HG03565 (cell line): ENCODE data around the gene CD48.
"Not testable (repeated sequence)": the region's sequence is repeated elsewhere in the genome, so short reads cannot be mapped to it uniquely, and the experiment has no call there.

Experiments
- ATAC-seq: cut with Tn5 transposase; IDR thresholded peaks from one replicate; pipeline ENCODE4 v1.9.1; 2021; ENCODE audit warnings: mild to moderate bottlenecking, moderate library complexity; ENCODE audit not compliant: unreplicated experiment

The CD48 gene

DNA sequence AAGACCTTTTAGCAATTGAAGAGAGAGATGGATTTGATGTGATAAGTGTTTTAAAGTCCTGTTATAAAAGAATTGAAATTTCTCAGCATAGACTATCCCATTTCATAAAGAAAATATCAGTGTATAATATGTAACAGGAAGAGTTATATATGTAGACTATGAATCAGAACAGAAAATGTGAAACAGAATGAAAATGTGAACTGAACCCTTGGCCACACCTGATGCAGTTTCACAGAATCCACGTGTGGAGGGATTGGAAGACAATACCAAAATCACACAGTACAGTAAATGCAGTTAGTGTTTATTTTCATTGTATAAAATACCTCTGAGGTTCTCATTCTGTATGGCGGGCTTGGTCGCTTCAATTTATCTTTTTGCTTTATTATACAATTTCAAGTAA, 54.9 kb downstream of the CD48 start:
- no peak for ATAC-seq

DNA sequence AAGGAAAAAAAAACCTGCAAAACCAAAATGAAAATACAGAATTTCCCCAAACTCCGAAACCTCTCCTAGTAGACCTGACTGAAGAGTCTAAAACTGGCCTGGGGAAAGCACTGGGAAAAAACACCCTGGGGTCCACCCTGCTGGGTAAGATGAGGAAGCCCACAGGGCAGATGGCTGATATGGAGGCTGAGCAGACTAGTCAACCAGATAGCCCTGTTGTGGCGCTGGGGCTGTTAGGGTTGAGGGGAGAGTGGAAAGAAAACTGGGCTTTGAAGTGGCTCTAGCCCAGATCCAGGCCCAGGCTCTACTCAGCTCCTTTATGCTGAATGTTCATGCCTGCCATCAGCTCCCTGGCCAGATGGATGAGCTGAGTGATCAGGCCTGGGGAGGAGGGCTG, 58.0 kb downstream of the CD48 start:
- ATAC-seq = no peak

DNA sequence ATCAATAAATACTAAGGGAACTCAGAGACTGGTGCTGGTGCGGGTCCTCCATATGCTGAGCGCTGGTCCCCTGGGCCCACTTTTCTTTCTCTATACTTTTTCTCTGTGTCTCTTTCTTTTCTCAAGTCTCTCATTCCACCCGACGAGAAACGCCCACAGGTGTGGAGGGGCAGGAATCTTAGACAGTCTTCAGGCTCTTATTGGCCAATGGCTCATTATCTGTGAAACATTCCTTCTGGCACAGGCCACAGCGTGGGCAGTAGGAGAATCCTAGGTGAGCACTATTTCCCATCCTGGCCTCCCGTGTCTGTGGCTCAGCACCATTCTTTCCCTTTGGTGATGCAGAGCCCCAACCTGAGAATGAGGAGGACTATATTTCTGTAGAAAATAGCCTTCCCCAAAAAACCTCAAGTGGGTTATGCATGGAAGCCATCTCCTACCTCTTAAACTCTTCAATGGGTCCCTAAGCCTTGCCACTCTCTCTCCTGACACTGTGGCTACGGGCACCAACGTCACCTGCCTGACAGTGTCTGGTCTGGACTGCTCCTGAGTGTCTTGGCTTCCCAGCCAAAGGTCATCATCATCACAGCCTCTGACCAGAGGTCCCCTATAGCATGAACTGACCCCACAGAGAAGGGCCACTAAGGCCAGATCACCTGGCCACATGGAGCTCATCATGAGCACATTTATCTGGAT, 58.5 kb downstream of the CD48 start:
- ATAC-seq = no peak

DNA sequence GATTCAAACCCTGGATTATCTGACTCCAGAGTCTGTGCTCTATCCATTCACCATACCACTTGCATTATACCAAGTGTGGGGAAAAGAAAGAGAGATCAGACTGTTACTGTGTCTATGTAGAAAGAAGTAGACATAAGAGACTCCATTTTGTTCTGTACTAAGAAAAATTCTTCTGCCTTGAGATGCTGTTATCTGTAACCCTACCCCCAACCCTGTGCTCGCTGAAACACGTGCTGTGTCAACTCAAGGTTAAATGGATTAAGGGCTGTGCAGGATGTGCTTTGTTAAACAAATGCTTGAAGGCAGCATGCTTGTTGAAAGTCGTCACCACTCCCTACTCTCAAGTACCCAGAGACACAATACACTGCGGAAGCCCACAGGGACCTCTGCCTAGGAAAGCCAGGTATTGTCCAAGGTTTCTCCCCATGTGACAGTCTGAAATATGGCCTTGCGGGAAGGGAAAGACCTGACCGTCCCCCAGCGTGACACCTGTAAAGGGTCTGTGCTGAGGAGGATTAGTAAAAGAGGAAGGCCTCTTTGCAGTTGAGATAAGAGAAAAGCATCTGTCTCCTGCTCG, 59.5 kb downstream of the CD48 start:
- ATAC-seq = not testable (repeated sequence)

DNA sequence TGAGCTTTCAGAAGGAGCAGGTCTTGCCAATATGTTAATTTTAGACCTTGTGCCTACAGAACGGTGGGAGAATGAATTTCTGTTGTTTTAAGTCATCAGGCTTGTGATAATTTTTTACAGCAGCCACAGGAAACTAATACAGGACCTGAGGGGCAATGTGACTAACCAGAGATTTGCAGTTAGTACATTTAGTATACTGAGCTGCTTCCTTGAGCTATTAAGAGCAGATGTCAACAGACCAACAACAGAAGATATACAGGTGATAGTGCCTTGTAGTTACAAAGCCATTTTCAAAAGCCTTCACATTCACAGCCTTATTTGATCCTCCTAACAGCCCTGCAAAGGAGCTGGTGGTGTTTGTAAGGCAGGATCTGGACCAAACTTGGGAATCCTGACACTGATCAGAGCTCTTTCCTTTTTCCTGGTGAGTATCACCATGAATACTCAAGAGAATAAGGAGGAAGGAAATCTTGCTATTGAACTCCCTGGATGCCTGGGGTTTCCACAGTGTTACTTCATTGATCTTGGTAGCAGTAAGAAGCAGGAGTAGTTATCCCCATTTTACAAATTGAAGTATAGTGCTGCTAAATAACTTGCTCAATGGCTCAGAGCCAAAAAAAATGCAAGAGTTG, 60.1 kb downstream of the CD48 start:
- no peak for ATAC-seq

DNA sequence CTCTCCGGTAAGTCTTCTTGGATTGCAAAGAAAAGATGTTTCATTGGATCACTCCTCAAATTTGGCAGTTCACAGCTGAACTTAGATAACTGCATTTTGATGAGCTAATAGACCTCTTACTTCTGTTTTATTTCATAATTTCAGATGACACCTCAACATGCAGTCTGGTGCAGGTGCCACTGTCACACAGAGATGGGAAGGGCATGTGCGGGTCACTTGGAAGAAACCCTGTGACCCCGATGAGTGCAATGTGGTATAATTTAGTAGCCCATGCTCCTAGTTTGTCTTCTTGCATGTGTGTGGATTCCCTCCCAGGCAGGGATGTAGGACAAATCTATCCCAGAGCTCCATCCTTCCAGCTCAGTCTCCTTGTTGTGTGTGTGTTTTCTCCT, 64.3 kb downstream of the CD48 start:
- no peak for ATAC-seq

DNA sequence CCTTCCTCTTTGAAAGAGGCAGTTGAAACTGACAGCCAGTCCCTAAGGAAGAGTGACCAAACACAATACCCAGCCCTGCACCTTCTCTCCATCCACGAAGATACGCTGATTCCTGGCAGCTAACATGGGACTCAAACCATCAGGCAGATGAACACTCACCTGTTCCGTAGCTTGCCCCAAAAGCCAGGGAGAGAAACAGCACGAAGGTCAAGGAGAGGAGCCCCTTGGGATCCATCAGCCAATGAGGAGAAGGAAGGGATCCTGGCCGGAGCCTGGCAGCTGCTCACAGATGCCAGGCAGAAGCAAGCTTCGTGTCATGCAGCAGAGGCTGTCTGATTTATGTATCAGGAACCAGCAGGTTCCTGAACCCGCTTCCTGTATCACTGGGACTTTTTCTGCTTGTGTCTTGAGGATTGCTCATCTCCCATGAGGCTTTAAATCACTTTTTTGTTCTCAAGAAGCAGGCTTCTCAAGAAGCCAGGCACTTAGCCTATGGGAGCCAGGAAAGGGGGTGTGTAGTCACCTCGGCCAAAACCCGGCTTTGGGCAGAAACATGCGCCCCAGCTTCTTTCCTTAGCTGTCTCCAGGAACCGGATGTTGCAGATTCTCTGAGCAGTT, 64.8 kb downstream of the CD48 start, which contains the start of gene SLAMF1:
TSS of gene SLAMF1 (minus strand) at position 334 of the 618 bp plus-strand sequence. CDS start at position 235, 99 bp downstream.
- peak; percentile 51 for ATAC-seq

DNA sequence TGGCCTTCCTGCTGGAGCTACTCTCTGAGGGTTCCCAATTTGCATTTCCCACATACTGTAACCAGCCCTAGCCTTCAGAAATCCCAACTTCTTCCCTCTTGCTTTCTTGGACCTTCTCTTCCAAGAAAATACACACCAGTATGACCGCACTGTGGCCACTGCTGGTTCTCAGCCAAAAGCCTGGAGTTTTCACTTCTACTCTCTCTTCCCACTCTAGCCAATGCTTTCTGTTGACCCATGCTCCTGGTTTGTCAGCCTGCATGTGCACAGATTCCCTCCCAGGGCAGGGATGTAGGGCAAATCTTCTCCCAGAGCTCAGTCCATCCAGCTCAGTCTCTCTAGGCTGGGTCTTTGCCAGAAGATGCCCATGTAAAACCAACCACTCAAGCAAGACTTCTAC, 65.4 kb downstream of the CD48 start:
- ATAC-seq = no peak

DNA sequence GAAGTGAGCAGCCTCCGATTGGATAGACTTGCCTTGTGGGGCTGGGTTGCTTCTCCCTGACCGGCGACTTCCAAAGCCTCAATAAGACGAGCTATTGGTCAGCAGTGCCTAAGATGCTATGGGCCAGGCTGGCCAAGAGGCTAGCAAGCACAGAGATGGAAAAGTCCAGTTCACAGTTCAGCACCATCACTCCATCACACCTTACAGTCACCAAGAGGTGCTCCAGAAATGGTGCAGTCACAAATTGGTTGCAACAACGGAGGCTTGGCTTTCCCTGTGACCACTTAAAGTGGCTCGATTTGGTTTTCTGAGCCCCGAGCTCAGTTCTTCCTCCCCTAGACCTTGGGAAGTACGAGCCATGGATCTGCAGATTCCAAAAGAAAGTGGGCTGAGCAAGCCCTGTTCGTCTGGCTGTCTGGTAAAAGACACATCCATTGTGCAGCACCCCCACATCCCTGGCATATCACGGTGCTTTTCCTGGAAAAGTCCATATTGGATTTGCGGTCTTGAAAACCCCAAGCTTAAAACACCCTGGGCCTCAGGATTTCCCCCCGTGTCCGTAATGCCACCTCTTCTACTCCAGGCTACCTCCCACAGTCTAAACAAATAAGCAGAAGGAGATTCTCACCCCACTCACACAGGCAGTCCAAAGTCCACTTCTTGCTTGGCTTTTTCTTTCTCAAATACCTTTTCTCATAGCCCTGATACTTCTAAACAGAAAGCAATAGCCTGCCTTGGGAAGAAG, 66.1 kb downstream of the CD48 start:
- ATAC-seq = no peak

DNA sequence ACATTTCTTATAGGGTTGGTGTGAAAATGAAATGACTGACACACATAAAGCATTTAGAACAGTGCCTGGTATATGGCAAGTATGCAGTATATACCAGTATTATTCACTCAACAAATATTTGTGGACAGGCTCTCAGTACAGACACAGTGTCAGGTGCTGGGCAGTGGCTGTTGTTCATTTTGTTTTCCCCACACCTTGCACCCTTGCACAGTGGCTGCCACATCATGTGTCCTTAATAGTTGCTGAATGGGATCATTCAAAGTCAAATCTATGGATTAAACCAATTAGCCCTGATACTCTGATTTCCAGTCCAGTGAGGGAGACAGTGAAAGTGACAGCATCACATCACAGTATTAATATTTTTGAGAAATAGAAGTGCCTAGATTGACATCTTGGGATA, 67.2 kb downstream of the CD48 start:
- ATAC-seq = no peak

DNA sequence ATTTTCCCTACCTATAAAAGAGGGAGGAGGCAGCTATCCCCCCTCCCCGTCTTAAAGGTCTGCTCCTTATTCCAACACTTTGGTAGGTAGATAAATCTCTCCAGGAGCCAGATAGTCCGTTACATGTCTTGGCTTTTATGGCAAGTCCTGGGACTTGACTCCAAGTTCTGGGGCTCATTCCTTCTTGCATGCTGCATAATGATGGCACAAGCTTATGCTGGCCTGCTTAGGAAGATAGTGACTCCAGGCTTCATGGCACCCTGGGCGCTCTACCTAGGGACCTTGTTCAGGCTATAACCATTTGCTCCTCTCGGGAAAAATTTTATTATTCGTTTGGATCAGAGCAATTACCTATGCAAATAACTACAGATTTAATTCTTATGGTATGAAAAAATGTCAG, 68.5 kb downstream of the CD48 start:
- no peak for ATAC-seq

DNA sequence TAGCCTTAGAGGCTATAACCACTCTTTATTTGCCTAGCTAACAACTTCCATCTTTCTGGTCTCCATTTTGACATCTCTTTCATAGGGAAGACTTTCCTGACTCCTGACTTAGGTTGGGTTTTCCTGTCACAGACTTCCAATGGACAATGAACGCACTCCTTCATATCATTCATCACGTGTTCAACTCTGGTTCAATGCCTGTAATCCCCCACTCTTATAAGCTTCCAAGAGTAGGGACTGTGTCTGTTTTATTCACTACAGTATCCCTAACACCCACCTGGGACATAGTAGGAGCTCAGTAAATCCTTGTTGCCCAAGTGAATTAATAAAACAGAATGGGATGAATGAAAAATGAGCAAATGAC, 69.4 kb downstream of the CD48 start:
- no peak for ATAC-seq

DNA sequence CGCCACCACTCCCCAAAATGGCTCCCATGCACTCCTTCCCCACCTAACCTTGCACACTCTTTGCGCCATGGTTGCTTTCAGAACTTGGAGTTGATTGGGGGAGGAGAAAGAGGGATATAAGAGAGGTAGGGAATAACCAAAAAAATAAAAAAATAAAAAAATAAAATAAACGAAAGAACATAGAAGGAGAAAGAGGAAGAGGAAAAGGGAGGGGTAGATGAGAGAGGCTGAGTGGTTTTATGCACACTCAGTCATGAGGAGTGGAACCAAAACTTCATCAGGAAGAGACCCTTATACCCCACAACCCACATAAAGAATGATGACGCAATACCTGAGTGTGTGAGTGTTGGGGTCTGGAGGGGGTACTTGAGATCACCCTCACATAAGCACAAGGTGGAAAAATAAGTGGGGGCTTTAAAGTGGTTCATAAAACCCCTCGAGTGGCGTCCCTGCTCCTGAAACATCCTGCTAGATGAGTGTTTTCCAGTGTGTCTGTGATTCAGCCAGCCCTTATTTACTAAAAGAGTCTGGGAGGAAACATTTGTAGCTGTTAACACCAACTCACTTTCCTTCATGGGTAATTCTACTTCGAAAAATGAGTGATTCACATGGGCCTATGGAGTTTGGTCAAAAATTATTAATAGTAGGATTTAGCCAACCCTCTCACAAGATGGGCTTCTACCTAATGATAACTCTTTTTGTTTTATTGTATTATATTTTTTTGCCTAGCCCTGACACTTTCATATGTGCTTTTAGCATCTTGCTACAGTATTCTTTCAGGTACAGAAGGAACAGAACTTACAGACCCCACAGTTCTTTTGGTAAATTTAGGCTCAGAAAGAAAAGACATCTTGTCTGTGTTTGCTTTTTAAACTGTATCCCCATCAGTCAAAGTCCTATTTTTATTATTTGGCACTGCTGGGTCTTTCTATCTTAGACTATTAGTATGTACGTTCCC, 70.0 kb downstream of the CD48 start:
- no peak for ATAC-seq

DNA sequence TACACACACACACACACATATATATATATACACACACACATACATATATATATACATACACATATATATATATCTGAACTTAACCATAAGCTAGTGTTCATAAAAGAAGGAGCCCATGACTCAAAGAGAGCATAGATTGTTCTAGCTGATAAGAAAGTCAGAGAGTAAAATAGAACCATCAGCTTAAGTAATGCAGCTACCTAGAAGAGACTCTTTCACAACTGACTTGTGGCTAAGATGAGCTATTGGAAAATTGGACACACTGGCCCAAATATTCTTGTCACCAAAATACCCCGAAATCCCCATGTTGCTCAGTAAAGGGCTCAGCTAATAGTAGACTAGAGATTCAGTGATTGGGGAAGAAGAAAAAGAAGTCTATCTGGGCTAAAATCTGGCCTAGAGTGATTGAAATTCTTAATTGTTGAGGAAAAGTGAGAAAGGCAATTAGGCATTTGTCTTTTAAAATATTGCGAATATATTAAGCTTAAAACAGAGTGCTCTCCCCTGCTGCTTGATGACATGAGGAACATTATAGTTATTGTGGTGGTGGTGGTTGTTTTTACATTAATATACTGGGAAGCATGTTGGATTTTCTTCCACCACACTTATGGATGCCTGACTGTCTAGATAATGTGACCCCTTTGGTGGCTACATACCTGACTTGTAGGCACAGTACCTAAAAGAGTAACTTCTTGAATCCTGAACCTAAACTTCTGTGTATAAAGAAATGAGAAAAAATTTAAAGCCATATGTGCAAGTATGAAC, 71.1 kb downstream of the CD48 start:
- ATAC-seq = no peak

DNA sequence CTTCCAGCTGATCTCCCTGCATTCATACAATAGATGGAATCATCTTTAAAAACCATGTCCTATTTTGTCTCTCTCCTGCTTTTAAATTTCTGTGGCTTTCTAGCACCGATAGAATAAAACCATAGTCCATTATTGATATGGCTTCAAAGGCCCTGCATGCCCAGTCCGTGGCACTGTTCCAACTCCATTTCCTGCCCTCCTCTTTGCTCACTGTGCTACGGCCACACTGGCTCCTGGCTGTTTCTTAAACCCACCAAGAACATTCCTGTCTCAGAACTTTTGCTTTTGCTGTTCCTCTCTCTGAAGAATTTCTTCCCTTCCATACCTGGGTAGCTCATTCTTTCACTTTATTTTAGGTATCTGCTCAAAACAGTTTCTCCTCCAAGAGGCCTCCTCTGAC, 72.0 kb downstream of the CD48 start:
- no peak for ATAC-seq

DNA sequence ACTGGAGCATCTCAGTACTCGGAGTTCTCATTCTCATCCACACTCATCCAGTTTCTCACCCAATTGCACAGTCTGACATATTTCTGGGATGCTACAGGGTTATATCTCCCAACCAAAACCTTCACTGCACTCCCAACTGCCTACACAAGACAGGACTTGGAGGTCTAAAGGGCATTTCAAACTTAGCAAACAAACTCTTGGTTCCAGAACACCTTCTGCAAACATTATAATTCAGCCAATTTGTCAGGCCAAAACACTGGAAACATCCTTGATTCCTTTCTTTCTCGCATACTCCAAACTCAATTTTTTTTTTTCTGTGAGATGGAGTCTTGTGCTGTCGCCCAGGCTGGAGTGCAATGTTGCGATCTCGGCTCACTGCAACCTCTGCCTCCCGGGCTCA, 72.7 kb downstream of the CD48 start:
- ATAC-seq = no peak

DNA sequence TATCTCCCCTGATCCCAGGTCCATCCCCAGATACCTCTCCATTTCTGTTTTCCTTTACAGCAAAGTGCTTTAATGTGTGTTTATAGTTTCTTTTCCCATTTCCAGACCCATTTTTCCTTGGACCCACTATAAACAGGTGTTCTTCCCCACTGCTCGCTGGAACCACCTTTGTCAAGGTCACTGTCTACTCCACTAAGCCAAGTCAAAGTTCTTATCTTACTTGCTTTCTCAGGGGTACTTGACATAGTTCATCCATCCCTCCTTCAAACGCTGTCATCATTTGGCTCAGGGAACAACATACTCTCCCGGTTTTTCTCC, 73.1 kb downstream of the CD48 start:
- ATAC-seq = no peak

DNA sequence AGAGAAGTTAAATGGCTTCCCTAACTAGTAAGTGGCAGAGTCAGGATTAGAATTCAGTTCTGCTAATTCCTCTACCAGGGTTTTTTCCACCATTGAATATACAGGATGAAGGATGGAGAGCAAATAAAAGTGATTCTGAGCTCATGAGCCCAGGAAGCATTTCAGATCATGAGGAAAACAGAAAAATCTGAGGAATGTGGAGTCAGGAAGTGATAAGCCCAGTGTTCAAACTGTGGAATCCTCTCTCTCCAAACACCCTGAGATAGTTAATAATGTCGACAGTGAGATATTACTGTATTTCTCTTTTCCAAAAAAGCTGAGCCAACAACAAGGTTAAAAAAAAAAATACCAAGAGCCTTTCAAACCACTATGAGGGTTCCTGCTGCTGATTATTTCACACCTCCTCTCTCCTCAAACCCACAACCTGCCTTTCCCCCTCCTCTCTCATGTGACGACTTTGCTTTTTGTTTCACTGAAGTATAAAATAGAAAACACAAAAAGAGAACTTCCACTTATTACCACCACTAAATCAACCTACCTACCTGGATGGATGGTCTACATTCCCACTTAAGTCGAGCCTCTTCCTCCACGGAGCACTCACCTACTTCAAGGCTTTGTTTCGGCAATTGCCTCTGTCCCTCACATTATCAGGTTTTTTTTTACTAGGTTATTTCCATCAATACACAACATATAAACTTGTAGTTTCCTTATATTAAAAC, 73.6 kb downstream of the CD48 start:
- ATAC-seq = peak; percentile 31

DNA sequence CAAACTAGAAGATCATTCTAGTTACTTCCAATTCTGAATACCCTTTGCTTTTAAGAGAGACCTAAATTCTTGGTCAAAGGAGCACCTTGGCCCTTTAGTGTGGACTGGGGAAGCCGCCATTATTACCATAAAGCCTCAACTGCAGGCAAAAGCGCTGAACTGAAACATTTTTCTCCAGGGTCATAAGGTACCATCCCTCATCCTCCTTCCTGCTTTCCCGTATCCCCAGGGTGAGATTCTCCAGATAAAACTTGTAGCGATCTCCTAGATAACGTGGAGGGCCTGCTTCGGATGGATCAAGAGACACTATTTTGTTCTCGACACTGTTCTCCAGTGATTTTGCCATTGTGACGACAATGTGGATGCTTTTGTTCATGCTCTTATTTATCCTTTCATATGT, 74.6 kb downstream of the CD48 start:
- ATAC-seq = no peak
